Adrenal gland (tissue), 5 donors: Measurements from ENCODE around the gene SLC43A2.

Source experiments
- CTCF ChIP-seq, 6 experiments: fragments of 450-650 bp in 4 of 6; fragments of 200-600 bp in 2 of 6; sonication (generic) in 1 of 6; IDR thresholded peaks; 1 replicate in 5 of 6; 2 replicates in 1 of 6; pipeline versions ENCODE4 v1.5.1 to v1.8.0; 2016 to 2021; ENCODE audit warnings: antibody characterized with exemption in 6 of 6, mild to moderate bottlenecking in 2 of 6, moderate library complexity in 1 of 6
- POLR2A ChIP-seq, 2 donors: fragments of 450-650 bp; IDR thresholded peaks; one replicate each; pipeline ENCODE4 v1.6.1; 2017; ENCODE audit warnings: antibody characterized with exemption in 2 of 2, mild to moderate bottlenecking in 2 of 2, moderate library complexity in 1 of 2
- donor health status: DM: no; HTN: no; CAD: no.

- TF ChIP-seq CTCF (IDR thresholded peaks at IDR 0.05) = no peak
- no peak for TF ChIP-seq POLR2A (IDR thresholded peaks at IDR 0.05)
Observed at GRCh38 chr17:1624650-1625049, 4.0 kb downstream of the SLC43A2 start.
